ENCODE data around the gene NEURL4. TPM values are rescaled to one million over a fixed set of nuclear protein-coding genes. Genes with fewer than 3 reads are reported as not detected.

NEURL4 gene
- polyA plus RNA-seq, 2 of the 4 experiments (the other 2 are of a cell fraction): 12.2 to 50.4 TPM

- ChIA-PET POLR2A (interaction anchor here (0.7 to 1.5 kb wide), 8 partner anchors 15 to 335 kb away, joined by 3 to 7 read pairs (median 3); partner anchors contain the start of genes MPDU1, NEURL4, PLSCR3 and SLC16A13), CTCF (interaction anchor here (0.6 to 18.5 kb wide), 21 partner anchors 8 to 543 kb away, joined by 3 to 433 read pairs (median 8); partner anchors contain the start of genes ACAP1, FGF11, NEURL4 and PLSCR3)
- Histone ChIP-seq H3K4me3 (peak within 1 kb of the TSS; percentile 70), H3K27ac (peak within 1 kb of the TSS; percentile 92 to 96), H3K4me2 (peak within 1 kb of the TSS; percentile 90), H3K4me1 (peaks cover 52% of the 10 kb centered on the region), H3K9me3 (no peaks in the 10 kb centered on the region)
- 0% methylated on average over 26 of the region's 91 CpGs for WGBS (ENCODE audit: missing lambda C conversion rate)
- DNase-seq (ENCODE audit: low read depth in 1 of 2, low spot score in 1 of 2): peak; percentile 91 to 96
- no peak for FAIRE-seq
- ATAC-seq: peak; percentile 57 to 79
- TF ChIP-seq PBX3 (IDR thresholded peaks at IDR 0.05) (peak; percentile 50; the same call in 1 of the 2 replicates), TP53 (CRISPR knock-in tag; IDR thresholded peaks at IDR 0.05) (0 out of 2 replicates have a peak, but pooled peaks have one; percentile 17), MAFK (IDR thresholded peaks at IDR 0.05; ENCODE audit: partially characterized antibody) (peak; percentile 23), GATA3 (IDR thresholded peaks at IDR 0.05; ENCODE audit: borderline replicate concordance) (0 out of 2 replicates have a peak, but pooled peaks have one; percentile 25), JUNB (IDR thresholded peaks at IDR 0.05) (peak; percentile 26; the same call in 1 of the 2 replicates), POLR2A (IDR thresholded peaks at IDR 0.05; ENCODE audit: low read length) (peak; percentile 69), BCL3 (IDR thresholded peaks at IDR 0.05) (peak; percentile 79), RAD21 (conservative IDR thresholded peaks at IDR 0.05 in 1 of 2, IDR thresholded peaks at IDR 0.05 in 1 of 2) (no peak), POLR2AphosphoS2 (conservative IDR thresholded peaks at IDR 0.05; ENCODE audit: low read length) (no peak), CTCF (IDR thresholded peaks at IDR 0.05) (peak; percentile 60), EP300 (IDR thresholded peaks at IDR 0.05) (peak in 1 of 2 experiments; percentile 39; a peak in 1 of 5 replicates), TFCP2L1 (CRISPR knock-in tag; IDR thresholded peaks at IDR 0.05) (0 out of 2 replicates have a peak, but pooled peaks have one; percentile 40), REST (IDR thresholded peaks at IDR 0.05) (0 out of 2 replicates have a peak, but pooled peaks have one; percentile 9), BHLHE40 (IDR thresholded peaks at IDR 0.05; ENCODE audit: low read depth, low read length) (no peak), PHF8 (IDR thresholded peaks at IDR 0.05; ENCODE audit: borderline replicate concordance, low read depth) (peak; percentile 49; the same call in 1 of the 2 replicates), JUN (IDR thresholded peaks at IDR 0.05) (peak; percentile 92 to 96), FOSL2 (IDR thresholded peaks at IDR 0.05) (no peak), FOSL2 (CRISPR knock-in tag; IDR thresholded peaks at IDR 0.05) (peak; percentile 80), NPAS2 (CRISPR knock-in tag; IDR thresholded peaks at IDR 0.05; ENCODE audit: borderline replicate concordance) (no peak), HMGXB4 (CRISPR knock-in tag; IDR thresholded peaks at IDR 0.05; ENCODE audit: borderline replicate concordance) (peak; percentile 68; the same call in 1 of the 2 replicates), HOXB13 (CRISPR knock-in tag; IDR thresholded peaks at IDR 0.05; ENCODE audit: low read depth) (no peak)
Observed at GRCh38 chr17:7351665-7352502, 22.7 kb upstream of the NEURL4 start, which contains the start of gene KCTD11. Gene KCTD11, plus strand, starts transcription at chr17:7352162.
